ENCODE data around the gene GNG4. TPM values are rescaled to one million over a fixed set of nuclear protein-coding genes. Genes with fewer than 3 reads are reported as not detected.
"Not testable (repeated sequence)": the region's sequence is repeated elsewhere in the genome, so short reads cannot be mapped to it uniquely, and the experiment has no call there.

GNG4 gene
- polyA plus RNA-seq, 3 donors: 3.1 to 4.0 (median 3.3) TPM

GRCh38 chr1:235652364-235652763 is 2.8 kb upstream of the GNG4 start:
- no peak for DNase-seq

- DNase-seq: no peak
Measured at GRCh38 chr1:235651170-235651806, 1.7 kb upstream of the GNG4 start.

GRCh38 chr1:235650341-235651169 is 971 bp upstream of the GNG4 start:
- peak; percentile 24 for DNase-seq

GRCh38 chr1:235648954-235649367 is 623 bp downstream of the GNG4 start:
- peak; percentile 84 for DNase-seq

DNA sequence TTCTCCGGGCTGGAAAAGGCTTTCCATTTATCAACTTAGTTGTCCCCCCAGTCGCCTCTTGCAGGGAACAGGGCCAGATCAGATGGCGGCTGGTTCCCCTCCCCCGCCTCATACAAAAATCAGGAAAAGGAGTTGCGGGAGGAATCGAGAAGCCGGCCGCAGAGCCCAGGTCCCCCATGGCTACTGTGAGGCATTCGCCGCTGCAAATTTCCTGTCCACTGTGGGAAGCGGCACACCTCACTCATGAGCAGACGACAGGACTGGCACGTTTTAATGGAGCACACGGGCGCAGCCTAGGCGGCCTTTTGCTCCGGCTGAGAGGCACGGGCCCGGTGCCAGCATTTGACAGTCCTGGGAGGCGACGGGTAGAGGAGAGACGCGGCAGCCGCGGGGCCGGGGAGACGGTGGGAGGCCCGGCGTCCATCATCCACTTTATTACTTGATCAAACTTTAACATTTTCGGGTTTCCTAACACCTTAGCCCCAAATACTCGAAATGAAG is 1.1 kb downstream of the GNG4 start:
- DNase-seq: peak; percentile 30

GRCh38 chr1:235647537-235647936 is 2.0 kb downstream of the GNG4 start:
- DNase-seq: not testable (repeated sequence)

GRCh38 chr1:235646463-235646862 is 3.1 kb downstream of the GNG4 start:
- no peak for DNase-seq

DNA sequence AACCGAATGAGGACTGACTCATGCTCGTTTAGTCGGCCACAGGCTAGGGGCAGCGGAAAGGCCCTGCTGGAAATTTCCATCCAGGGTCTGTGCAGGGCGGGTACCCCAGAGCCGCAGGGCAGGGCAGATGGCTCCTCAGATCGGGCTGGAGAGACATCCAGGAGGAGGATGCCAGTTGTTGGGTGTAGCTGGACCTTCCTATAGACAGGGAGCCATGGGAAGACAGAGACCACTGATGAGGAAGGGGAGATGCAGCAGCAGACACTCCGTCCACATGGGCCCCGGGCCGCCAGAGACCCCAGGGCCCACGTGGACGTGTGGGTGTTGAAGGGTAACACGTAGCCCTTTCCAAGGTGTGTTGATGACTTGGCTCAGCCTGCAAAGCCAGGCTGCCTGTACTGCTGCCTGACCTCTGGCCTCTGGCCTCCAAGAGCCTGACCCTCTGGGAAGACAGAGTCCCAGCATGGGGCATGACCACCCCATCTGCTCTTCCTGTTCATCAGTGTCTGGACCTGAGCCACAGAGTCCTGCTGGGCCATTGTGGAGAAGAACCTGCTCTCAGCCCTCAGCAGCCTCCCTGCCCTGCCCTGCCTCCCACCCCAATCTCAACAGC is 4.8 kb downstream of the GNG4 start:
- DNase-seq: no peak

- no peak for DNase-seq
Measured at GRCh38 chr1:235643837-235644692, 5.5 kb downstream of the GNG4 start.

GRCh38 chr1:235642943-235643371 is 6.6 kb downstream of the GNG4 start:
- no peak for DNase-seq

GRCh38 chr1:235642011-235642942 is 7.3 kb downstream of the GNG4 start:
- DNase-seq: no peak

DNA sequence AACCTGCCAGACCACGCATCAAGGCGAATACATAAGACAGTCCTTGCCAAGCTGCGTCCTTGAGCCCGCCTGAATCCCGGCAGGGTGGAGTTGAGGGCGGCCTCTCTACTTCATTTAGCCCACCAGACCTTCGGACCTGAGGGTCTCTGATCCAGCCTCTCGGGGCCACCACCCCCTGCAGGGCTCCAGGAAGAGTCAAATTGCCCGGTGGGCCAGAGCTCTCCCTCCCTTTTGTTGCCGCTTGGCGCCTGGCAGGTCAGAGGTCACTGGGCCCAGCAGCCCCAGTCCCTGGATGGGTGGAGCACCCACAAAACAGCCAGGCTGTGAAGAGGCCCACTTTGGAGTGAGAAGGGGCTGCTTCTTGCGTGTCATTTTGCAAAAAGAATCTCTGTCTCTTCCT is 9.0 kb downstream of the GNG4 start:
- DNase-seq: no peak

DNA sequence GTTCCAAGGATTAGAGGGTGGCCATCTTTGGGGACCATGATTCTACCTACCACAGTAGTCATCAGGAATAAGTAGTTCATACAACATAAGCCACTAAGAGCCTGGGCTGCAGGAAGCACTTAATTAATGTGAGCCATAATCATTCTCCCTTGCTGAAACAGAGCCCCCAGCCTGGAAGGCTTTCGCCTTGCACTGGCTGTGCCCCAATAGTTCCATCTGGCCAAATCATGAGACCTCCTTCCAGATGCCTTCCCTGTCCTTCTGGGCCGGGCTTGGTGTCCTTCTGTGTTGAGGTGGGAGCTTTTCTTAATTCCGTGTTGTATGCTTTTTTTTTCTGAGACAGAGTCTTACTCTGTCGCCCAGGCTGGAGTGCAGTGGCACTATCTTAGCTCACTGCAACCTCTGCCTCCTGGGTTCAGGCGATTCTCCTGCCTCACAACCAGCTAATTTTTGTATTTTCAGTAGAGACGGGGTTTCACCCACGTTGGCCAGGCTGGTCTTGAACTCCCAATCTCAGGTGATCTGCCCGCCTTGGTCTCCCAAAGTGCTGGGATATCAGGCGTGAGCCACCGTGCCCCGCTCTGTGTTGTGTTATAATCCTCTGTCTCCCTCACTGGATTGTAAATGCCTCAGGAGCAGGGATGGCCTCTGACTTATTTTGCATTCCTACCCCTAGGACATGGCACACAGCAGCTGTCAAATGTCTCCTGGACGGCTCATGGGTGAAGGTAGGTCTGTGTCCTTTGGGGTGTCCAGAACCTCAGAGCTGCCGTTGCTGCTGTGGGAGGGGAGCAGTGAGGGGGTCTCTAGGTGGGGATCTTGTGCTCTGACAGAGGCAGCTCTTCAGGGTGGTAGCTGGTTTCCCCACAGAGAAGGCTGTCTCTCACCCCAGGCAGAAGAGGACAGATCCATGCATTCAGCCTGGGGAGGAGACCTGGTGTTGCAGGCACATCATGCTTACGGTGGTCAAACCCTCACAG is 10.1 kb downstream of the GNG4 start:
- DNase-seq: no peak

GRCh38 chr1:235638612-235639011 is 11.0 kb downstream of the GNG4 start:
- not testable (repeated sequence) for DNase-seq

DNA sequence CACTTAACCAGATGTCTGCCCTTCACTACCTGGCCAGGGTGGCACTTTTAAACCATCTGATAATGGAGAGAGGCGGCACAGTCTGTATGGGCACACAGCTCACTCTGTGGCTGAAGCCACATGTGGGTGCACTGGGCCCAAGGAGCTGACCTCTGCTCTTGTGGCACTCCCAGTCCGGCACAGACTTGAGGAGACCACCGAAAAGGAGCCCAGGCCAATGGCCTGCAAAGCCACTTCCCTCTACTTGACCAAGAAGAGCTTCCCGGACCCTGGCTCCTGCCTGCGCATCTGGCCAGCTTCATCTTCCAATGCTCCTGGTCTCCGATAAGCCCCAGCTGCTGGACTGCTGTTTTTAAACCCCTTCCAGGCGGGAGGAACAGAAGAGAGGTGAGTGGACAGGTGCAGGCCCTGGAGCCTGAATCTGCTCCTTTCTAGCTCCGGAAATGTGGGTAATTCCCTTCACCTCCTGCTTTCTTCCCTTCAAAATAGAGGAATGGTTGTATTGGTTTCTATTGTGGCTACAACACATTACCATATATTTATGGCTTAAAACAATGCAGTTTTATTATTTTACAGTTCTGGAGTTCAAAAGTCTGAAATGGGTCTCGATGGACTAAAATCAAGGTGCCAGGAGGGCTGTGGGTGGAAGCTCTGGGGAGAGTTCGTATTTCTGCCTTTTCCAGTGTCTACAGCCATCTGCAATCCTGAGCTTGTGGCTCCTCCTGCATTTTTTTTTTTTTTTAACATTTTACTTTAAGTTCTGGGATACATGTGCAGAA is 11.6 kb downstream of the GNG4 start:
- DNase-seq: no peak

- no peak for DNase-seq
Measured at GRCh38 chr1:235635938-235636662, 13.5 kb downstream of the GNG4 start.

DNA sequence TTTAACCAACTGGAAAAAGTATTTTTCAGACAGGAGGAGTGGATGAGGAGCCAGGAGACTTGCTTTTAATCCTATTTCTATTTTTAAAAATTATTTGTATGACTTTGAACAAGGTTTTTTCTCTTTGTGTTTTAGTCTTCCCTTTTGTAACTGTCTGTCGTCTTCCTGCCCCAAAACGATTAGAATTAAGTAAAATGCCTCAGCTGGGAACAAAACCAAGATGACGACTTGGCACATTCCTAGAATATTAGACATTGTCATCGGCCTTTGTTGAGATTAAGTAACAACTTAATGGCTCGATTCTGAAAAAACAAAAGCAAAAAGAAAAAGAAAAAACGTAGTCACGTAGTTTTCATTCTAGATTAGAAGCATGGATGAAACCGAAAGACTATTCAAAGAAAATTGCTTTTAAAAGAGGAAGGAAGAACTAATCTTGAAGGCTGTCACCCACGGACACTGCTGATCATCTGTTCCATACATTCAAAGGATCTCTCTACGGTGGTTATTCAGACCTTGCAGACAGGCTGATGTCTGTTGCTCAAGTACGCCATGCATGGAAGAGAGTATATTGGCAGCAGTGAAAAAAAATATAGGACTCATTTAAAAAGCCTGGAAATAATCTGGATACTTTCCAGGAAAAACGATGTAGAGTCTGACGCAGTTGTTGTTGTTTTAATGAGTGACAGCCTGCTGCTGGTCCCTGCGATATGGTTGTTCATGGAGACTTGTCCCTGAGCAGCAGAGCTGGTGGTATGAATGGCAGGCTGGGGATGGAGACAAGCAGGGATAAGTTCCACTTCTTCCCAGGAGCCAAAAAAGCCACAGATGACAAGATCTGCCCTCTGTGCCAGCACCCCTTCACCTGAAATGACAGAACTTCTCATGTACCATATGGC is 16.8 kb downstream of the GNG4 start:
- DNase-seq: peak; percentile 26

Data from renal pelvis (tissue), 4 donors.